Measurements from ENCODE around the gene PCNX1.
A peak's percentile ranks its signal among the peaks of the same experiment; 100 is the strongest.
"Not testable (repeated sequence)": the region's sequence is repeated elsewhere in the genome, so short reads cannot be mapped to it uniquely, and the experiment has no call there.

PCNX1 gene

DNA sequence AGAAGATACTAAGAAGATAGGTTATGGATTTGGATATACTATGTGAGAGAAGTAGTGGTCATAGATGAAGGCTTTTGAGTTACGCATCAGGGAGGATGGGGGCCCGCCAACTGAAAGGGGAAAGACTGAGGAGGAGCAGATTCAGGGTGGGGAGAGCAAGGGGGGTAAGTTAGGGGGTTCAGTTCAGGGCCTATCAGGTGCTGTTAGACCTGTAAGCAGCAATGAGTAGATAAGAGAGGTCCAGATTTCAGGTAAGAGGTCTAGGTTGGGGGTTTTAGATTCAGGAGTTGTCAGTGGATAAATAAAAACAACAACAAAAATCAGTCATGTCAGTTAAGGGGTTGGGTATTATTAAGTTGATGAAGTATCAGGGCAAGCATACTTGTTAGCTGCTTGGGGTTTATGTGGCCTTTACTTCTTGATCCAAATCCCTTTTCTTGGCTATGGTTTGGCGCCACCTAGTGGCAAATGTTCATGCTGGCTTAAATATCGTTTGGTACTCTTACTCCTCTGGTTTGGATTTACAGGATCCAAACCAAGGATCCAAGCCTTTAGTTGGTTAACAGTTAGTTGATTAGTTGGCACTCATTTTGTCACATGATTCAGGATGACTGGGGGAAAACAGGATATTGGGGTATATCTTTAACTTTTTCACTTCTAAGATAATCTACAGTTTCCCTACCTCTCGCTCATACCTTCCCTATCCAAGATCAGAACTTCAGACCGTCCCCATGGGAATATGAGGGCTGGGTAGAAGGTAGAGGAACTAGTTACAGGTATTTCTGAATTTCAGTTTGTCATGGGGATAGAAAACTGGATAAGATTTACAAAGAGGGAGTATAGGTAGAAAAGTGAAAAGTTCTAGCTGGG, 65.1 kb downstream of the PCNX1 start:
- DNase-seq: peak; percentile 65

DNA sequence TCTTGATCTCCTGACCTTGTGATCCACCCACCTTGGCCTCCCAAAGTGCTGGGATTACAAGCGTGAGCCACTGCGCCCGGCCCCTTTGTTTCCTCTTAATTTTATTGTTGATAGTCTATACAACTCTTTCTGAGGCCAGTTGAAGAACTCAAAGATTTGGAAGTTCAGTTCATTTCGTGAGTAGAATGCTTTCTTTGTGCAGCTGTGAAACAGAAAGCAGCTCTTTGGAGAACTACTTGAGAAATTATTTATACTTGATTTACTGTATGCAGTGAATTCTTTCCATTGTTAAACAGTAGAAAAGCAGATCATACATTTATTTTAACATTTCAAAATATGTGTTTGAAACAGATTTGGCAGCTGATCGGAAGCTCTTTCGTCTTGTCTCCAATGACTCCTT, 69.3 kb downstream of the PCNX1 start:
- no peak for DNase-seq

DNA sequence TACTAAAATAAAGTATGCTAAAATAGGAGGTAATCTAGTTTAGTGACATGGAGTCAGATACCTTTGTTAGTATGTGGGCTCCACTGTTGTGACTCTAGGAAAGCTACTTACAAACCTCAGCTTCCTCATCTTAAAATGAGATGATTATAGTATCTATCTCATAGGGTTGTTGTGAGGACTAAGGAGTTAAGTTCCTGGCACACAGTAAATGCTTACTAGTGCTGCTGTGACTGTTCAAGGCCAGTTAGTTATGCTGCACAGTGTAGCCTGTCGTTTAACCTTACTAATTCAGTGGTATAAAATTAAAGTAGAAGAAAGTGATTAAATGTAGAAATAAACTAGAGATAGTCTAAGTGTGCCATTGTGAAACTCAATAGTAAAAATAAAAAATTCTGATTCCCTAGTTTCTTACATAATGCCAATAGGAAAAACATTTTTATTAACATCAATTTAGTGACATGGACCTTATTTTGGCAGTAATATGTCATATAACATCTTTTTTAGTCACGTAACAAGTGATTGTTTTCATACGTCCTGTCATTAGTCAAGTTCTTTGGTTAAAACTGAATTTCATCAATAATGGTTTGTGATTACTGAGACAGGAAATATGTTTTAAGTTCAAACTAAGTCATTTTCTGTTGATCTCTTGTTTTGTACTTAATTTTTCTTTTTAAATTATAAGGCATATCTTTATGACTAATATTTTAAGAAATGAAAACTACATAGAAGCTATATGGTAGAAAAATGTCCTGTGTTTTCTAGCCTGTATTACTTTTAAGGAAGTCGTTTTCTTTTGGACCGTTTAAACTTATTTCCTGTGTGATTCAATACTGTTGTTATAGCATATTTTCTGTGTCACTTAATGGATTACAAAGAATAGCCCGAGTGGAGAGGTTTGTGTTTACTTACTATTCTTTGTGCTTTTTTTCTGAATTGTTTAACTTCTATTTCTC, 74.0 kb downstream of the PCNX1 start:
- no peak for DNase-seq

DNA sequence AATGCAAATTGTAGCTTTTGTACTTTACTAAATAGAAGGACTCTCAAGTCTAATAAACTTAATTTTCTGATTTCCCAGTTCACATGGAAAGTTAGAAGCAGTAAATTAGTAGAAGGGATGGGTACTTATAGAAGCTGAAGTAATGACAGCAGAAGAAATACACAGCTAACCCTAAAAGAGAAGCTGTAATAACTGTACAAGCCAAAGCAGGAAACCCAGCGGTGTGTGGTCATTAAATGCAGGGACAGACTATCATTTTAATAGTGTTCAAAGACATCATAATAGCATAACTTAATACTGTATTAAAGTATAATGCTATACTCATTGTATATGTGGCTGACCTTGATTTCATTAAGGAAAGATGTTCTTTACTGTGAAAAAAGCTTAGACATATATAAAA, 74.9 kb downstream of the PCNX1 start:
- no peak for DNase-seq

DNA sequence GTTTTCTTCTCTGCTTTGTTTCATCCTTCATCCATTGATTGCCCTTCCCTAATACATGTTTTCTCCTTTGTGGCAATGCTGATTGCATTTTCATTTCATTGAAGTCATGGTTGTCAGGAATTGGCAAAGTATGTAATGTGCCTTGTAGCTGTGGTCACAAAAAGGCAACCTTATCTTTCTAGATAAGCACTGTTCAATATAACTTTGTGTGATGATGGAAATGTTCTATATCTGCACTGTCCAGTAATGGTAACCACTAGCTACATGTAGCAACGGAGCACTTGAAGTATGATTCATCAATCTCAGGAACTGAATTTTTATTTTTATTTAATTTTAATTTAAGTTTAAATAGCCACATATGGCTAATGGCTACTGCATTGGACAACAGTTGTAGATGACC, 79.8 kb downstream of the PCNX1 start:
- DNase-seq: no peak

DNA sequence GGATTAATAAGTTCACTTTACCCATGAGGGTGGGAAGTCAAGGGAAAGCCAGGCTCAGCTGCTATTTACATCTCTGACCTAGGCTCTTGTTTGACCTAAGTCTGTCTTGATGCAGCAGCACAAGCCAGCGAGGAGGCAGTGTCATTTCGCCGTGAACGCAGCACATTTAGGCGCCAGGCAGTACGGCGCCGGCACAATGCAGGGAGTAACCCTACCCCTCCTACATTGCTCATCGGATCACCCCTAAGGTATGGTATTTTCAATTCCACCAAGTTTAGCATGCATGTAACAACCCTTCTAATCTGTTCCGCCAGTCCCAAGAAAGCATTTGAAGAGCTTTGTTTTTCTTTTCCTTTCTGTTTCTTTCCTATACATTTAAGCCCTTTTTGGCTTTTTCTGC, 81.2 kb downstream of the PCNX1 start:
- DNase-seq: no peak

DNA sequence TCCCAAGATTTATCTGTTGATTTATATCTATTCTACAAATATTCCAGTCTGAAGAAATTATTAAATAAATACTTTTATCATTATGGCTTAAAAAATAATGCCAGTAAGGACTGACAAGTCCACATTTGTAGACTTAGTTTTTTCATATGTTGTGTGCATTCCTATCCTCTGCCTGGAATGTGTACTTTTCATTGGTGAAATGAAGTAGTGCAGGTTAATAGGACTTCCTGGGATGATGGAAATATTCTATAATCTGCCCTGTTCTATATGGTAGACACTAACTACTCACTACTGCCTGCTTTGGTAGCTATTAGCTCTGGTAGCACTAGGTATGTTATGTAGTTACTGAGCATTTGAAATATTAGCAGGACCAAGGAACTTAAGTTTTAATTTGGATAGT, 86.7 kb downstream of the PCNX1 start:
- DNase-seq: no peak

DNA sequence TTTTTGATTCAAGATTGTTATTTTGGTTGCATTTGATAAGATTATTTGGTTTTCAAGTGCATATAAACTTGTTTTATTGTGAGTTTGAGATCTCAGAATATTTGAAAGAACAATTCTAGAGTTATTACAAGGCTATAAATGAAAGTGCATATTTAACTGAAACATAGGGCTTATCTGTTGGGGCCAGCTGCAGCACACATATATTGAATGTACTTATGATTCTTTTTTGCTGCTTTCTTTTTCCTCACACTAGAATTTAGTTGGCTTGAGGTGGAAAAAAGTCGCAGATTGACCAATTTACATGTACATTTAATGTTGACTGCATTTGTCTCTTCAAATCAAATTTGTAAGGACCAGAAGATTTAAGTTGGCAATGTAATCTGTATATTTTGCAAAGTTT, 88.0 kb downstream of the PCNX1 start:
- no peak for DNase-seq

DNA sequence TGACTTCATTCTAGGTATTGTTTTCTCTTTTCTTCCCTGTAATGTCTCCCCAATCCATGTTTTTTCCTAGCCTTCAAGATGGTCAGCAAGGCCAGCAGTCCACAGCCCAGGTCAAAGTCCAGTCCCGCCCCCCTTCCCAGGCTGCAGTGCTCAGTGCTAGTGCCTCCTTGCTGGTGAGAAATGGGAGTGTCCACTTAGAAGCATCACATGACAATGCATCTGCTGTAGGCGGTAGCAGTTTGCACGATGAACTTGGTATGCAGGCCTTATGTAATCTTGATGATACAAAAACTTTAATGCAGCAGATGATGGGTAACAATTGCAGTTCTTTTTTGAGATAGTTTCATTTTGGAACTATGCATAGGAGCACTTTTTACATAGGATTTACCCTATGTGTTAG, 88.4 kb downstream of the PCNX1 start:
- no peak for DNase-seq

DNA sequence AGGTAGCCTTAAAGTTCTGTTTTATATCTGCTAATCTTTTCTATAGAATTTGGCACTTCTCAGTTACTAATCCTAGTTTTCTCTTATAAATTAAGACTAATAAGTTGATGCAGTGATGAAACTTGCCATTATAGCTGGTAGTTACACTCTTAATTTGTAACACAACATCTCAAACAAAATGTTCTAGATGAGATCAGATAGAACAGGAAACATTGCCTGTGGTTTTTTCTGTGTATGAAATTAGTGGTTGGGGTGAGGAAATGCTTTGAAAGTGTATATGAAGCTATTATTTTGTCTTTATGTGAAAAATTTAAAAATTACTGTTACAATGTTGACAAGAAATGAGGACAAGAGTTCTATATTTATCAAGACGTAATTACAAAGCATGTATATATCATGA, 91.9 kb downstream of the PCNX1 start:
- no peak for DNase-seq

DNA sequence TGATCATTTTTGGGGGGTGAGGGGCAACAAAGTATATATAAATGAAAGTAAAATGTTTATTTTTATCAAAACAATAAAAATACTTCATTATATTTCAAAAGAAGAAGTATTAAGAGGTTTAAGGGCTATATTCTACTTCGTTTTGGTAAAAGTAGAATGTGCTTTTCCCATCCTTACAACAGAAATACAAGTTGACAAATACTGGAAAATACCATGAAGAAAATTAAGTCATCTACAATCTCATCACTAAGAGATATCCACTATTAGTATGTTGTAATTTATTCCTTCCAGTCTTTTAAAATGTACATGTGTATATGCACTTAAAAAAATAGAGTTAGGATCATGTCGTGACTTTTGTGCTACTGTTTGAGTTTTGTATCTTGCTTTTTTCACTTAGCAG, 92.8 kb downstream of the PCNX1 start:
- DNase-seq: no peak

DNA sequence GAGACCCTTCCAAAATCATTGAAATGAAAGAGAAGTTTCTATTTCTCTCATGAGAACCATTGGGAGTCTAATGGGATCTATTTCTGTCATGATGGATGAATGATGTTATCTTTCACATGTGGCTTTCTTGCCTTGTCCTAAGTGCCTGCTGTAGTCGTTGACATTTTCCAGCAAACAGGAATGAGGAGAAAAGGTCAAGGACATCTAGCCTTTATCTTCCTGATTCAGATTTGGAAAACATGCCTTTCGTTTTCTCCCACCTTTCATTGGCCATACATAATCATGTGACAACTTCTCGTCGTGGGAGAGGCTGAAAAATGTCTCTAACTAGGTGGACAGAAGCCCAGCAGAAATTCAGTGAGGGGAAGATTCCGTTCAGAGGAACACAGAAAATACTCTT, 94.5 kb downstream of the PCNX1 start:
- DNase-seq: no peak

DNA sequence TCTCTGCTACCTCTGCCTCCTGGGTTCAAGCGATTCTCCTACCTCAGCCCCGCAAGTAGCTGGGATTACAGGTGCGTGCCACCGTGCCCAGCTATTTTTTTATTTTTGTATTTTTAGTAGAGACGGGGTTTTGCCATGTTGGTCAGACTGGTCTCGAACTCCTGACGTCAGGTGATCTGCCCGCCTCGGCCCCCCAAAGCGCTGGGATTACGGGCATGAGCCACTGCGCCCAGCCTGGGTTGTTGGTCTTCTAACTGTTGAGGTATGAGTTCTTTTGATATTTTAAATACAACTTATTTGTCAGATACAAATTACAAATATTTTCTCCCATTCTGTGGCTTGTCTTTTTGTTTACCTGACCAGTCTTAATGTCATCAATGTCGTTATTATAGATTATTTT, 95.9 kb downstream of the PCNX1 start:
- no peak for DNase-seq

DNA sequence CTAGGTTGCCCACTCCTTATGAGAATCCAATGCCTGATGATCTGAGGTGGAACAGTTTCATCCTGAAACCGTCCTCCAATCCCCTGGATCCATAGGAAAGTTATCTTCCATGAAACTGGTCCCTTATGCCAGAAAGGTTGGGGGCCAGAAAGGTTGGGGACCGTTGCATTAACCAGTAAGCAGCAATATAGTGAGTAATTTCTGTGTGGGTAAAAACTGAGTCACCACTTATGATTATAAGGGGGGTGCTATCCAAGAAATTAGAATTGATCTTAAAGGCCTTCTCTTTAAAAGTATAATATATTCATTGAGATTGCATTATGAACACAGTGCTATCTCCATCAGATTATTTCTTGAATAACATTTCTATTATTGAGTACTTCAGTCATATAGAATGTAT, 97.2 kb downstream of the PCNX1 start:
- no peak for DNase-seq

DNA sequence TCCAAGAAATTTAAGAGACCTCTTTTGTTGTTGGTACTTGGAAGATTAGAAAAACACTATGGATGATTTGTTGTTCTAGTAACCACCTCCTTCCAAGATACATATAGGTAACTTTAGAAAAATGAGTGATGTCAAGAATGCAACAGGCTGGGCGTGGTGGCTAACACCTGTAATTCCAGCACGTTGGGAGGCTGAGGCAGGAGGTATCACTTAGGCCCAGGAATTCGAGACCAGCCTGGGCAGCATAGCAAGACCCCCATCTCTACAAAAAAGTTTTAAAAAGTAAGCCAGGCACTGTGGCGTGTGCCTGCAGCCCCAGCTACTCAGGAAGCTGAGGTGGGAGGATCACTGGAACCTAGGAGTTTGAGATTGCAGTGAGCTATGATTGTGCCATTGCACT, 97.8 kb downstream of the PCNX1 start:
- no peak for DNase-seq

DNA sequence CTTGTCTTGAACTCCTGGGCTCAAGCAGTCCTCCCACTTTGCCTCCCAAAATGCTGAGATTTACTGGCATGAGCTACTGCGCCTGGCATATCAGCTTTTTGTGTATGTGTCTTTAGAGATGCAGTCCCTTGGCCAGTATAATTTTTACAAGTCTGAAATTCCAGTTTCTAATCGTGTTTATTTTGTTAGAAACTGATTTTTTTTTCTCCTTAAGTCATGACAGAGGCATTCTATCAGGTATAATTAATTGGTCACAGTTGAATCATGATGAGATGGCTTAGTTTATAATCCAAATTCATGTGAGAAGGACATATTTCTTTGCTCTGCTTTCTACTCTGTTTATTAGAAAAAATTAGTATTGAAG, 98.9 kb downstream of the PCNX1 start:
- DNase-seq: no peak

DNA sequence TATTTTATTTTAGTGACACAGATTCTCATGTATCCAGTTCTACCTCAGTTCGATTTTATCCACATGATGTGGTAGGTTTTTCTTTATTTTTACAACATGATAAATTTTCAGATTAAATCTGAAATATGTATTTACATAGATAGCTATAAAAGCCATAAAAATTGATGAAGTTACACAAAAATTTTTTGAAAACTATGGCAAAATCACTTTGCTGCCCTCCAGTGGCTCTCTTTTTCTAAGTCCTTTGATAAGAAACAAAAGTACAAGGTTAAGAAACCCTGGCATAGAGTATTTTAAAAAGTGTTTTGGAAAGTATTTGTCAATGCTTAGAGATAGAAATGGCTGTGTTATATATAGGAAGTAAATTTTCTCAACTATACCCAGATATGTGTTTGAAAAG, 104.2 kb downstream of the PCNX1 start:
- DNase-seq: no peak

DNA sequence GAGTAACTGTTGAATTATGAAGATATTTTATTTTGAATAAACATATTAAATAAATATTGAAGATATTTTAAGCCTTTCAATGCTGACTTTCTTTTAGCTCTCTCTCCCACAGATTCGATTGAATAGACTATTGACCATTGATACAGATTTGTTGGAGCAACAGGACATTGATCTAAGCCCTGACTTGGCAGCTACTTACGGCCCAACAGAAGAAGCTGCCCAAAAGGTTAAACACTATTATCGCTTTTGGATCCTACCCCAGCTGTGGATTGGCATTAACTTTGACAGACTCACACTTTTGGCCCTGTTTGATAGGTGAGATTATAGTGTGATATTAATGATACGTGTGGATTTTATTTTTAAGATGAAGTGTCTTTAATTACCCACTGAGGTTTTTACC, 105.6 kb downstream of the PCNX1 start:
- DNase-seq: no peak

DNA sequence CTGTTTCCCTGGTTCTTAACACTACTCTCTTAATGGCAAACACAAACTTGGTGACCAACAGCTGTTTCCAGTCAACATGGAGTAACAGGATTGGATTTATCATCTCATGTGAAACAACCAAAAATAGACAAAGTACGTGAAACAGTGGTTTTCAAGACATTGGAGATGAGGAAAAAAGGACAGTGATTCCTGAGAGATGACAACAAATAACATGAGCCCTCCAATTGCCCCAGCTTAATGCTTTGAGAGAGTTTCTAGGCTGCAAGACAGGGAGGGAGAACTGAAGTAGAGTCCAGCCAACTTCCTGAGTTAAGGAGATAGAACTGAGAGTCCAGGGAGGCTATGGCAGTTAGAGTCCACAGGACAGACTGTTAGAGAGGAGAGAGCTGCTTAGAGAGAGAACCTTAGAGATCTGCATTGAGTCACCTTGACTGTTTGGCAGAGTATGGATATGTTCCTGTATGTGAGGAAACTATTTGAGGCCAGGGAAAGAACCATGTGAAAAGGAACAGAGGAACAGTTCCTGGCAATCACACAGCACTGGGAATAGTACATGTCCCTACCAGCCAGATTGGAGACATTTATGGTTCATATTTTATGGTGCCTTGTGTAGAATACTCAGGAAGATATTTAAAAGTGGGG, 106.4 kb downstream of the PCNX1 start:
- DNase-seq: no peak

DNA sequence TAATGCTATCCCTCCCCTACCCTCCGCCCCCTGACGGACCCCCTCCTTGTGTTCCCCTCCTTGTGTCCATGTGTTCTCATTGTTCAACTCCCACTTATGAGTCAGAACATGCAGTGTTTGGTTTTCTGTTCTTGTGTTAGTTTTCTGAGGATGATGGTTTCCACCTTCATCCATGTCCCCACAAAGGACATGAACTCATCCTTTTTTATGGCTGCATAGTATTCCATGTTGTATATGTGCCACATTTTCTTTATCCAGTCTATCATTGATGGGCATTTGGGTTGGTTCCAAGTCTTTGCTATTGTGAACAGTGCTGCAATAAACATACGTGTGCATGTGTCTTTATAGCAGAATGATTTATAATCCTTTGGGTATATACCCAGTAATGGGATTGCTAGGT, 112.7 kb downstream of the PCNX1 start:
- not testable (repeated sequence) for DNase-seq

DNA sequence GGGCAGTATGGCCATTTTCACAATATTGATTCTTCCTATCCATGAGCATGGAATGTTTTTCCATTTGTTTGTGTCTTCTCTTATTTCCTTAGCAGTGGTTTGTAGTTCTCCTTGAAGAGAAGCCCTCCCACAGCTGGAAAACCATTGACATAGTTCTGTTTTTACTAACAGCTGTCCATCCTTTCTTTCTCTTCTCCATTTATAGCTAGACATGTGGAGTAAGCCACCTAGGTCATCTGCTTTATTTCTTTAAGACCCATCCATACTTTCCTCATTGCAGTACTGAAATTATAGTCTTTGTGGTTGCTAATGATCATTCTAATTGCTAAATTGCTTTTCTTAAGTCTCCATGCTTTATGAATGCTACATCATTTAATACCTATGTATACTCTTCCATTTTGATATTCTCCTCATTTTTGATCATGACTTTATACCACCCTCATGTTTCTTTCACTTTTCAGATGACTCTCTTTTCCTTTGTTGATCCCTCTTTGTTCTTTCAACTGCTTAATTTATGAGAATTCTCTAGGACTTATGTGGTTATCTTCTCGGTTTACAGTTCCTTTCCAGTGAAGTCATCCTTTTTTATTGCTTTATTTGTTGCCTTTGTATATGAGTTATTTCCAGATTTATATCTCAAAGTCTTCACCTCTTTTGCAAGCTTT, 114.2 kb downstream of the PCNX1 start:
- DNase-seq: no peak

DNA sequence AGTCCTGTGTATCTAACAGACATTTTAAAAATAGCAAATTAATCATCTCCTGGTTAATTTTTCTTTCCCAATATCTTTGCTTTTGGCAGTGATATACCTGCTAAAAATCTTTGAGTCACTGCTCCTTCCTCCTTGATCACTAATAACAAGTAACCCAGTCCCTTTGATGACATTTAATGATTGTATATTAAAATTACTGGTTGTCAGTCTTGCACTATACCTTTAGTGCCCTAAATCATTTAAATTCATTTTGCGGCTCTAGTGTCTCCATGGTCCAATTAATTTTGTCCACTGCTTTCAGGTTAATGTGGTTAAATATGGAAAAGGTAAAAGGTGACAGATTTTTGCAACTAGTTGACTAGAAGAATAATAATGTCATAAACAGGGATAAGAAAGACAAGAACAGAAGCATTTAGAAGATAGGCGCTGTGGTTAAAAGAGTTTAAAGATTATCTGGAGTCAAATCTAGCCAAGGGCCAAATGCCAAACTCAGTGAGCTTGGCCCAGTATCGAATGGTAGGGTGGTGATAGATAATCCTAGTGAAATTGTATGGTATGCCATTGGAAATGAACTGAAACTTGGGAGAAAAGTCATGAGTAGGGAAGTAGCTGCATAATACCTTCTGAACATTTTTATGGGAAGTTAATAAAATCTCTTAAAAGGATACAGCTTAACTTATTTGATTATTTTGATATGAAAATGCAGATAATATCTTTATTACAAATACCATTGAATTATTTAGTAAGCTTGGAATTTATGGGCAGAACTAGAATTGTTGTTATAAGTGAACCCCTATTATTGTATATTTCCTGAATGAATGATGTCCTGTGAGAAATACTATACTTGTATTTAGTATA, 115.0 kb downstream of the PCNX1 start:
- no peak for DNase-seq
